DMS53 treated with DMSO at 0.1 percent for 48 hours (cell line): ENCODE data around the gene ACMSD.
"Not testable (repeated sequence)": the region's sequence is repeated elsewhere in the genome, so short reads cannot be mapped to it uniquely, and the experiment has no call there.

ENCODE experiments used
- DNase-seq: peaks from one replicate; lab custom pipeline; 2025; ENCODE audit not compliant: unreplicated experiment; lab: John Stamatoyannopoulos, UW

Gene ACMSD

GRCh38 chr2:134838143-134838620 is at the start of gene ACMSD:
Gene ACMSD, plus strand, starts transcription at chr2:134838616. Its CDS starts 67 bp downstream, at chr2:134838683.
- no peak for DNase-seq

- no peak for DNase-seq
Measured at GRCh38 chr2:134790487-134790886, 47.9 kb upstream of the ACMSD start.

- no peak for DNase-seq
Measured at GRCh38 chr2:134791616-134792015, 46.8 kb upstream of the ACMSD start.

GRCh38 chr2:134792186-134792585 is 46.2 kb upstream of the ACMSD start:
- no peak for DNase-seq

GRCh38 chr2:134795765-134796164 is 42.7 kb upstream of the ACMSD start:
- no peak for DNase-seq

- no peak for DNase-seq
Measured at GRCh38 chr2:134796373-134796772, 42.0 kb upstream of the ACMSD start.

- no peak for DNase-seq
Measured at GRCh38 chr2:134799936-134800335, 38.5 kb upstream of the ACMSD start.

- no peak for DNase-seq
Measured at GRCh38 chr2:134800341-134800740, 38.1 kb upstream of the ACMSD start.

- not testable (repeated sequence) for DNase-seq
Measured at GRCh38 chr2:134803609-134804405, 34.6 kb upstream of the ACMSD start.

GRCh38 chr2:134815741-134816140 is 22.7 kb upstream of the ACMSD start:
- DNase-seq: no peak

- peak; percentile 2 for DNase-seq
Measured at GRCh38 chr2:134818321-134818720, 20.1 kb upstream of the ACMSD start.

GRCh38 chr2:134819334-134819733 is 19.1 kb upstream of the ACMSD start:
- peak; percentile 2 for DNase-seq

GRCh38 chr2:134823431-134823830 is 15.0 kb upstream of the ACMSD start:
- peak; percentile 15 for DNase-seq

GRCh38 chr2:134823832-134824231 is 14.6 kb upstream of the ACMSD start:
- no peak for DNase-seq

GRCh38 chr2:134825716-134826115 is 12.7 kb upstream of the ACMSD start:
- not testable (repeated sequence) for DNase-seq

- no peak for DNase-seq
Measured at GRCh38 chr2:134835471-134835870, 2.9 kb upstream of the ACMSD start.

GRCh38 chr2:134836986-134837385 is 1.4 kb upstream of the ACMSD start:
- no peak for DNase-seq

- peak; percentile 55 for DNase-seq
Measured at GRCh38 chr2:134839649-134840048, 1.2 kb downstream of the ACMSD start.

- DNase-seq: peak; percentile 25
Measured at GRCh38 chr2:134842930-134843490, 4.6 kb downstream of the ACMSD start.

GRCh38 chr2:134843968-134844367 is 5.6 kb downstream of the ACMSD start:
- no peak for DNase-seq

- no peak for DNase-seq
Measured at GRCh38 chr2:134845028-134845427, 6.6 kb downstream of the ACMSD start.

GRCh38 chr2:134845719-134846118 is 7.3 kb downstream of the ACMSD start:
- DNase-seq: no peak
